Karpas-422 (cell line): ENCODE measurements around the gene GNA12. TPM values are rescaled to one million over a fixed set of nuclear protein-coding genes. Genes with fewer than 3 reads are reported as not detected.
A peak's percentile ranks its signal among the peaks of the same experiment; 100 is the strongest.
"Not testable (repeated sequence)": the region's sequence is repeated elsewhere in the genome, so short reads cannot be mapped to it uniquely, and the experiment has no call there.

ENCODE experiments used
- DNase-seq: peaks from one replicate; pipeline ENCODE4 v3.0.0-alpha.2; 2015
- H2AFZ ChIP-seq: fragments of 200-600 bp; sonication (generic); 2 replicates; pipeline ENCODE4 v1.6.1; 2014; ENCODE audit warnings: antibody characterized with exemption, low read length, mixed read lengths
- H3K27ac ChIP-seq: fragments of 200-600 bp; sonication (generic); 2 replicates; pipeline ENCODE4 v1.5.1; 2014; ENCODE audit warnings: mild to moderate bottlenecking, low read length, moderate library complexity
- H3K27me3 ChIP-seq: fragments of 200-600 bp; sonication (generic); 2 replicates; pipeline ENCODE4 v1.6.1; 2014; ENCODE audit warnings: low read length, mixed read lengths
- H3K36me3 ChIP-seq: fragments of 200-600 bp; sonication (generic); 2 replicates; pipeline ENCODE4 v1.6.1; 2014; ENCODE audit warnings: low read length, mixed read lengths; ENCODE audit not compliant: insufficient read depth
- H3K4me1 ChIP-seq: fragments of 200-600 bp; sonication (generic); 2 replicates; pipeline ENCODE4 v1.6.1; 2014; ENCODE audit warnings: mild to moderate bottlenecking, low read length, mixed read lengths
- H3K4me2 ChIP-seq: fragments of 200-600 bp; sonication (generic); 2 replicates; pipeline ENCODE4 v1.6.1; 2014; ENCODE audit warnings: low read length, low read depth, mild to moderate bottlenecking; ENCODE audit not compliant: poor library complexity, severe bottlenecking
- H3K4me3 ChIP-seq: fragments of 200-600 bp; sonication (generic); 2 replicates; pipeline ENCODE4 v1.5.1; 2014; ENCODE audit warnings: mild to moderate bottlenecking, antibody characterized with exemption, low read length, mixed read lengths
- H3K79me2 ChIP-seq: fragments of 200-600 bp; sonication (generic); 2 replicates; pipeline ENCODE4 v1.6.1; 2014; ENCODE audit warnings: mild to moderate bottlenecking, low read length, mixed read lengths
- H3K9ac ChIP-seq: fragments of 200-600 bp; sonication (generic); 2 replicates; pipeline ENCODE4 v1.6.0; 2014; ENCODE audit warnings: low read length
- H3K9me2 ChIP-seq: fragments of 200-600 bp; sonication (generic), shearing (Covaris generic); replicated peaks from 2 replicates; pipeline ENCODE4 v1.6.0; 2014; ENCODE audit warnings: mild to moderate bottlenecking, low read length, moderate library complexity; ENCODE audit not compliant: insufficient read depth
- H3K9me3 ChIP-seq: fragments of 300-700, 200-600 bp; sonication (generic); 2 replicates; pipeline ENCODE4 v1.6.1; 2014; ENCODE audit warnings: low read length, mixed read lengths
- H4K20me1 ChIP-seq: fragments of 200-600 bp; sonication (generic); 2 replicates; pipeline ENCODE4 v1.6.1; 2014; ENCODE audit warnings: mild to moderate bottlenecking, antibody characterized with exemption, low read length, low read depth; ENCODE audit not compliant: insufficient read depth
- total RNA-seq: library from RNA; depleted of rRNA; stranded (reverse); fragments of >200 nt; shearing (Covaris generic); gene quantifications from 2 replicates; pipeline ENCODE4 v1.2.3, GENCODE V29; 2014; ENCODE audit warnings: low replicate concordance

The GNA12 gene
- total RNA-seq, 1 experiment from 2014 or later: 3.1 TPM

DNA sequence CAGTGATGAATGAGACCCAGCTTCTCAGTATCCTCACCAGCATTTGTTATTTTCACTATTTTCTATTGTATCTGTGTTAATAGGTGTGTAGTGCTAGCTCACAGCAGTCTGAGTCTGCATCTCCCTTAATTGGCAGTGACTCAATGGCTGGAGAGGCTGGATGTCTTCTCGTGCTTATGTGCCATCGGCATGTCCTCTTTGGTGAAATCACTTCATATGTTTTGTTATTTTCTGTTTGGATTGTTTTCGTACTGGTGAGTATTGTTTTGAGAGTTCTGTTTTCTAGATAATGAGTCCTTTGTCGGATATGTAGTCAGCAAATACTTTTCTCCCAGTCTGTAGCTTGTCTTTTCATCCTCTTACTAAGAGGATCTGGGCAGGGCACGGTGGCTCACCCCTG, 90.0 kb downstream of the GNA12 start:
- Histone ChIP-seq H3K4me1 (no peaks in the 10 kb centered on the region), H3K79me2 (no peaks in the 10 kb centered on the region), H2AFZ (no peak overlapping the region), H3K9me3 (no peaks in the 10 kb centered on the region), H3K27ac (no peak overlapping the region), H4K20me1 (peaks cover 5% of the 10 kb centered on the region; the same call in 1 of the 2 replicates), H3K36me3 (no peaks in the 10 kb centered on the region), H3K27me3 (no peaks in the 10 kb centered on the region), H3K9me2 (no peaks in the 10 kb centered on the region), H3K4me3 (no peak overlapping the region), H3K9ac (no peak overlapping the region), H3K4me2 (no peak overlapping the region)
- peak; percentile 34 for DNase-seq

DNA sequence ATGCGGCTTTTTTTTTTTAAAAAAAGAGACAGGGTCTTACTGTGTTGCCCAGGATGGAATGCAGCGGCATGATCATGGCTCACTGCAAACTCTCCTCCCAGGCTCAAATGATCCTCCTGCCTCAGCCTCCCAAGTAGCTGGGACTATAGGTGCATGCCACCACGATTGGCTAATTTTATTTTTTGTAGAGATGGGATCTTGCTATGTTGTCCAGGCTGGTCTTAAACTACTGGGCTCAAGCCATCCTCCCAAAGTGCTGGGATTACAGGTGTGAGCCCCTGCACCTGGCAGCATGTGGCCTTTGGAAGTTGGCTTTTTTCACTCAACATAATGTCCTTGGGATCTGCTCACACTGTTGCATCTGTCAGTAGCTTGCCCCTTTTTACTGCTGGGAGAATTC, 91.0 kb downstream of the GNA12 start:
- no peak overlapping the region for H3K4me2 ChIP-seq
- no peak overlapping the region for H3K9ac ChIP-seq
- H3K4me1 ChIP-seq: no peaks in the 10 kb centered on the region
- no peak overlapping the region for H2AFZ ChIP-seq
- H4K20me1 ChIP-seq: peaks cover 5% of the 10 kb centered on the region; the same call in 1 of the 2 replicates
- no peaks in the 10 kb centered on the region for H3K27me3 ChIP-seq
- H3K36me3 ChIP-seq: no peaks in the 10 kb centered on the region
- peak; percentile 2 for DNase-seq
- H3K79me2 ChIP-seq: no peaks in the 10 kb centered on the region
- no peaks in the 10 kb centered on the region for H3K9me2 ChIP-seq
- H3K27ac ChIP-seq: no peak overlapping the region
- no peaks in the 10 kb centered on the region for H3K9me3 ChIP-seq
- no peak overlapping the region for H3K4me3 ChIP-seq

DNA sequence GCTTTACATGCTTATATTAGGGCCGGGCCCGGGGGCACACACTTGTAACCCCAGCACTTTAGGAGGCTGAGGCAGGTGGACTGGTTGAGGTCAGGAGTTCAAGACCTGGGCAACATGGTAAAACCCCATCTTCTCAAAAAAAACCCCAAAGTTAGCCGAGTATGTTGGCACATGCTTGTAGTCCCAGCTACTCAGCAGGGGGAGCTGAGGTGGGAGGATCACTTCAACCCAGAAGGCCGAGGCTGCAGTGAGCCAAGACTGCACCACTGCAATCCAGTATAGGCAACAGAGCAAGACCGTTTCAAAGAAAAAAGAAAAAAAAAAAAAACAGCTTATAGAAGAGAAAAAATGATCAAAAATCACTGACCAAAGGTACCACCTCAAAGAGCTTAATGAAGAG, 93.0 kb downstream of the GNA12 start:
- Histone ChIP-seq H3K27ac (no peak overlapping the region), H2AFZ (no peak overlapping the region), H3K9me3 (no peaks in the 10 kb centered on the region), H3K4me3 (no peak overlapping the region), H3K79me2 (no peaks in the 10 kb centered on the region), H3K4me2 (no peak overlapping the region), H4K20me1 (peaks cover 5% of the 10 kb centered on the region; the same call in 1 of the 2 replicates), H3K36me3 (no peaks in the 10 kb centered on the region), H3K27me3 (no peaks in the 10 kb centered on the region), H3K4me1 (no peaks in the 10 kb centered on the region), H3K9ac (no peak overlapping the region), H3K9me2 (no peaks in the 10 kb centered on the region)
- no peak for DNase-seq

DNA sequence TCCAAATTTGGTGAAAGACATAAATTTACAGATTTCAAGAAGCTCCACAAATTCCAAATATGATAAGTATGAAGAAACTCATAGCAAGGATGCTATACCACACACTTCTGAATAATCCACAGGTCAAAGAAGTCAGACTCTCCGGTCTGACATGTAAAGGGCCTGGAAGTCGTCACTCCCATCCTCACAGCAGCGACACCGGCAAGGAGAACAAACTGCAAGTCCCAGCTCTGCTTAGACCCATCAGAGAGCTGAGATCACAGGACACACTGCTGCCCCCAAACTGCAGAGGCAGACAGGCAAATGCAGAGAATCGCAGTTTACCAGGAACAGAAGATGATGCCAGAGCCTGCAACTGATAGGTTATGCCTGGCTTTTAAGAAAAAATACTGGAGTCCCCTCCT, 94.1 kb downstream of the GNA12 start:
- no peaks in the 10 kb centered on the region for H3K9me3 ChIP-seq

DNA sequence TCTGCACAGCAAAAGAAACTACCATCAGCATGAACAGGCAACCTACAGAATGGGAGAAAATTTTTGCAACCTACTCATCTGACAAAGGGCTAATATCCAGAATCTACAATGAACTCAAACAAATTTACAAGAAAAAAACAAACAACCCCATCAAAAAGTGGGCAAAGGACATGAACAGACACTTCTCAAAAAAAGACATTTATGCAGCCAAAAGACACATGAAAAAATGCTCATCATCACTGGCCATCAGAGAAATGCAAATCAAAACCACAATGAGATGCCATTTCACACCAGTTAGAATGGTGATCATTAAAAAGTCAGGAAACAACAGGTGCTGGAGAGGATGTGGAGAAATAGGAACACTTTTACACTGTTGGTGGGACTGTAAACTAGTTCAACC, 95.4 kb downstream of the GNA12 start:
- H3K27me3 ChIP-seq, H3K9me3 ChIP-seq, H3K4me1 ChIP-seq, H2AFZ ChIP-seq, H3K4me2 ChIP-seq, H3K27ac ChIP-seq, H3K9ac ChIP-seq, H3K9me2 ChIP-seq, H3K4me3 ChIP-seq, H4K20me1 ChIP-seq, H3K79me2 ChIP-seq, DNase-seq, H3K36me3 ChIP-seq: not testable (repeated sequence)

More for the DNA sequence above, 94.1 kb downstream of the GNA12 start:
- Histone ChIP-seq H4K20me1 (peaks cover 5% of the 10 kb centered on the region; the same call in 1 of the 2 replicates), H3K4me1 (no peaks in the 10 kb centered on the region), H2AFZ (no peak overlapping the region), H3K9me2 (no peaks in the 10 kb centered on the region), H3K4me2 (no peak overlapping the region), H3K79me2 (no peaks in the 10 kb centered on the region), H3K27me3 (no peaks in the 10 kb centered on the region), H3K27ac (no peak overlapping the region), H3K4me3 (no peak overlapping the region), H3K9ac (no peak overlapping the region), H3K36me3 (no peaks in the 10 kb centered on the region)
- DNase-seq: peak; percentile 33

GRCh38 chr7:2743523-2744185, 100.5 kb downstream of the GNA12 start:
- not testable (repeated sequence) for H3K9me3 ChIP-seq, H4K20me1 ChIP-seq, H3K4me3 ChIP-seq, H3K4me2 ChIP-seq, H3K4me1 ChIP-seq, H3K27me3 ChIP-seq, H3K9me2 ChIP-seq, DNase-seq, H2AFZ ChIP-seq, H3K36me3 ChIP-seq, H3K79me2 ChIP-seq, H3K9ac ChIP-seq, H3K27ac ChIP-seq

- H3K9ac ChIP-seq: no peak overlapping the region
- H3K4me1 ChIP-seq: no peaks in the 10 kb centered on the region
- DNase-seq: peak; percentile 10
- H3K36me3 ChIP-seq: no peaks in the 10 kb centered on the region
- H3K27ac ChIP-seq: no peak overlapping the region
- H3K79me2 ChIP-seq: no peaks in the 10 kb centered on the region
- H3K9me3 ChIP-seq: no peaks in the 10 kb centered on the region
- H4K20me1 ChIP-seq: no peaks in the 10 kb centered on the region
- no peak overlapping the region for H3K4me3 ChIP-seq
- H3K27me3 ChIP-seq: no peaks in the 10 kb centered on the region
- H3K4me2 ChIP-seq: no peak overlapping the region
- H3K9me2 ChIP-seq: no peaks in the 10 kb centered on the region
- H2AFZ ChIP-seq: no peak overlapping the region
These were observed 105.2 kb downstream of the GNA12 start for GRCh38 chr7:2738766-2739549.

DNA sequence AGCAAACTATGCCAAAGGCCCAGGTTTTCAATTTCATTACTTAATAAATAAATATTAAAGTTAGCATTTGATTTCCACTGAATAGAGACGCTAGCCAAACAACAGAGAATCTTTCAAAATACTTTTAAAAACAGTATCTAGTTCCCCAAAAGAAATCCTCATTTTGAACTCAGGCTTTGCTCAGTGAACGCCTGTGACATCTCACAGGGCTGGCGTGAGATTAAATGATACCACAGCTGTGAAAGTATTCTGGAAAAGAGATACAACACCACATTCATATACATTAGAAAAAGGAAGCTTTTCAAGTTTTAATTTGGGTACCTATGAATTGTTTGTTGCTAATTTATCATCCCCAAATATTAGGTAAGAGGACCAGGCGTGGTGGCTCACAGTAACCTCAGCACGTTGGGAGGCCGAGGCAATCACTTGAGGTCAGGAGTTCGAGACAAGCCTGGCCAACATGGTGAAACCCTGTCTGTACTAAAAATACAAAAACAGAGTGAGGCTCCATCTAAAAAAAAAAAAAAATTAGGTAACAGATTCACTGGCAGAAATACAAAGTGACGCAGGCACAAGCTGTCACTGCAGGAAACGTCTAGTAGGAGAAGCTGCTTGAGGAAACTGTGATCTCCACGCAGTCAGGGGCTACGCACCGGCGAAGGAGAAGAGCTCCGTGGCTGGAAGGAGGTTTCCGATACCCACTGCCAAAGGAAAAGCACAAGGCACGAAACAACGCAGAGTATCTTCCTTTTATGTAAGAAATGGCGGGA, 106.2 kb downstream of the GNA12 start:
- no peak overlapping the region for H3K4me2 ChIP-seq
- no peaks in the 10 kb centered on the region for H3K27me3 ChIP-seq
- DNase-seq: peak; percentile 11
- no peaks in the 10 kb centered on the region for H3K4me1 ChIP-seq
- no peaks in the 10 kb centered on the region for H3K9me2 ChIP-seq
- H2AFZ ChIP-seq: no peak overlapping the region
- no peak overlapping the region for H3K27ac ChIP-seq
- no peak overlapping the region for H3K4me3 ChIP-seq
- no peaks in the 10 kb centered on the region; the same call in 1 of the 2 replicates for H4K20me1 ChIP-seq
- no peaks in the 10 kb centered on the region for H3K36me3 ChIP-seq
- no peaks in the 10 kb centered on the region for H3K79me2 ChIP-seq
- no peak overlapping the region for H3K9ac ChIP-seq
- H3K9me3 ChIP-seq: no peaks in the 10 kb centered on the region
